NT2/D1 (cell line): Measurements from ENCODE around the gene EVI2B.

Source experiments
- SUZ12 ChIP-seq: IDR thresholded peaks from 2 replicates; pipeline ENCODE4 v1.6.1; 2011; ENCODE audit not compliant: insufficient read length, insufficient read depth; ENCODE audit errors: extremely low read depth
- YY1 ChIP-seq: IDR thresholded peaks from 2 replicates; pipeline ENCODE4 v1.6.1; 2011; ENCODE audit not compliant: insufficient read length, insufficient read depth
- ZNF274 ChIP-seq: IDR thresholded peaks from 2 replicates; pipeline ENCODE4 v1.6.1; 2011; ENCODE audit warnings: mild to moderate bottlenecking, low read depth, low read length

- TF ChIP-seq ZNF274 (no peak), YY1 (no peak), SUZ12 (no peak)
Measured at GRCh38 chr17:31291820-31292219, 22.0 kb downstream of the EVI2B start.
